ENCODE data around the gene ADK.

Gene ADK

DNA sequence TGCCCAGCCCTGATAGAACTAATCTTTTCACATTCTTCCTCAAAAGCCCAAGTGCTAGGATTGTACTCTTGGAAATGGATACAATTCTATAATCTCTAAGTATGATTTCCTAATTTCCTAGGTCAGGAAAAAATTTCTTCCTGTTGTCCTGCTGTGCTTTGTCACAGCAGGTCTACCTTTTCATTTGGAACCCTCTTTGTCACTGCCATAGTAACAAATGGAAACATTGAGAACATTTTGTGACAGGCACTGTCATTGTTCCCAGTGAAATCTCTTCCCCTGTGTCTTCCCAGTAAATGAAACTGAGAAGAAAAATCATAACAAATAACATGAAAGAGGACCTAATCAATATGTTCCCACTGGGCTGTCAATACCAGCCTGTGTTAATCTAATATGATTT lies 524.5 kb downstream of the ADK start:
- no peak for DNase-seq

DNA sequence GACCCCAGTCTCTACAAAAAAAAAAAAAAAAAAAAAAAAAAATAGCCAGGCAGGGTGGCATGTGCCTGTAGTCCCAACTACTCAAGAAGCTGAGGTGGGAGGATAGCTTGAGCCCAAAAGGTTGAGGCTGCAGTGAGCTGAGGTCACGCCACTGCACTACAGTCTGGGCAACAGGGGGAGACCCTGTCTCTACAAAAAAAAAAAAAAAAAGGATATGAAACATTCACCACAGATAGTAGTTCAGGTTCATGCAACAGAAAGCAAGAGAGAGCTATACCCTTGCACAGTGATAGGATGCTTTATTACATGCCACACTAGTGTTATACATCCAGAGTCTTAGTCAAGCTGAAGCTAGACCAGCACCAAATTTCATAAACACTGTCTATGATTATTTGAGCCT lies 526.9 kb downstream of the ADK start:
- no peak for DNase-seq

DNA sequence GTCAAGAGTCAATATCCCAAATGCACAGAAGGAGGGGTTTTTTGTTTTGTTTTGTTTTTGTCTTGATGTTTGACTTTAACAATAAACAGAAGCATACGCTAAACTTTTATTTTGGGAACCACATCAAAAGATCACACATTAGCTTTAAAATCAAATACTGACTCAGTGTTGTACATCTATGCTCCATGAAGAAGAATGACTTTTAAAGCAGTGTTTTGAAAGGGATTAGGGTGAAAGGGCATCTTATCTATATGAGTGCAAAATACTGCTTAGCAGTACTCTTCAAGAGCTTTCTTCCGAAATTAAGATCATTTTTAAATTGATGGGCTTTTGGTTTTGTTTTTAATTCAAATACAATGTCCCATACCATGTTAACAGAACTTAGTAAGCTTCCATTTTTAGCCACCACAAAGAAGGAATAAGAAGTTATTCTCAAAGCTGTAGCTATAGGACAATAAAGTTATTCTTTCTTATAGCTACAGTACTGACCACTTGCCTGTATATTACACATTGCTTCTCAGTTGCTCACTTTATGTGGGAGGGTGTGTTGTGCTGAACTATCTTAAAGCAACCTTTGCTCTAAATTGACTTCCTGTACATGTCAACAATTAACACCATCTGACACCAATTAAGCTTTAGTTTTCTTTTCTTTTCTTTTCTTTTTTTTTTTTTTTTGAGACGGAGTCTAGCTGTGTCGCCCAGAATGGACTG lies 531.1 kb downstream of the ADK start:
- DNase-seq: no peak

DNA sequence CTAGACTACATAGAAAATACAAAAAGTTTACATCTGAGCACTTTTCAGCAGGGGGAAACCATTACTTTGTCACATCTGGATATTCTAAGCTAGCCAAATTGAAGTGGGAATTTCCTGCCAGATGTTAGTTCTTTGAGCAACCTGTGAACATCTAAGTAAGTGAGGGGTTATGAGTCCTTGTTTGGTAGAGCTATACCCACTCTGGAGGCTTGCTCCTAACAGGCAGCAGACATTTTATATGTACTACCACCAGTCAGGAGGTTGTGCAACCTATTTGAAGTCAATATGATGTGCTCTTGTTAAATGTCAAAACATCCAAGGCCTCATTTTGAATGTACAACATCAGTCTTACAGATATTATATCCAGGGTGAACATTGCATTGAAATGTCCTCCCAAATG lies 532.0 kb downstream of the ADK start:
- no peak for DNase-seq

DNA sequence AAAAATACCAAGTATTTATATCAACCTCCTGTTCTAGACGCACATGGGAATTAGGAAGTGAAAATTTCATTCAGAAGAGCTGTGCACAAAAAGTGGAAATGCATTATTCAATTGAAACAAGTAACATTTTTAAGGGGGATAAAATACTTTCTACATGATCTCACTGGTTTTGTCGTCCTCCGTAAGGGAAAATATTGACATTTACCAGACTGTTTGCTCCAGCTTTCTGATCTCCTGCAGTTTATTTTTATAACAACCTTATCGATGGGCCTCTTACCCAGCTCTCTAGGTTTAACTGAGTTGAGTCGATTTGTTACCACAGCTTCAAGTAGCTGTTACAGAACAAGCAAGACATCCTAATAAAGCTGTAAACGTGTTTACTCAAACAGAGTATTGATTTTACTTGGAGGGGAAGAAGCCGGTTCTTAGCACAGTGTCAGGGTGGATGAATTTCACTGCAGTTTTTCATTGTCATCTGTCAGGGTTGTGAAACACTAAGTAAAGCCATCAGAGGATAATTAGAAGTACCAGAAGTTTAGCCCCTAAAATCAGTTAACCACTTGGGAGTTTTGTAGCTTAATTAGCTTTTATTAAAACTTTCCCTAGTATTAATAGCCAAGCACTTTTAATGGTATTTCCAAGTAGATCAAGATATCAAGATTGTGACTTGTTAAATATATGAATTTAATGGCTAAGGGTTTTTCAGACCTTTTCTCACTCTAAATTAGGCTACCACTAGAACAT lies 532.8 kb downstream of the ADK start:
- no peak for DNase-seq

DNA sequence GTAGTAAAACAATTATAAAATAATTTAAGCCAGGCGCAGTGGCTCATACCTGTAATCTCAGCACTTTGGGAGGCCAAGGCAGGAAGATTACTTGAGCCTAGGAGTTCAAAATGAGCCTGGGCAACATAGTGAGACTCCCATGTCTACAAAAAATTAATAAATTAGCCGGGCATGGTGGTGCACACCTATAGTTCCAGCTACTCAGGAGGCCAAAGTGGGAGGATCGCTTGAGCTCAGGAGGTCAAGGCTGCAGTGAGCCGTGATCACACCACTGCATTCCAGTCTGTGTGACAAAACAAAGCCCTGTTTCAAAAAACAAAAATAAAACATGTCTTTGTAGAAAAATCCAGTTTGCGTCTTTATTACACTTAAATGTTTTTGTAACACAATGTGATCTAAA lies 533.4 kb downstream of the ADK start:
- DNase-seq: no peak

DNA sequence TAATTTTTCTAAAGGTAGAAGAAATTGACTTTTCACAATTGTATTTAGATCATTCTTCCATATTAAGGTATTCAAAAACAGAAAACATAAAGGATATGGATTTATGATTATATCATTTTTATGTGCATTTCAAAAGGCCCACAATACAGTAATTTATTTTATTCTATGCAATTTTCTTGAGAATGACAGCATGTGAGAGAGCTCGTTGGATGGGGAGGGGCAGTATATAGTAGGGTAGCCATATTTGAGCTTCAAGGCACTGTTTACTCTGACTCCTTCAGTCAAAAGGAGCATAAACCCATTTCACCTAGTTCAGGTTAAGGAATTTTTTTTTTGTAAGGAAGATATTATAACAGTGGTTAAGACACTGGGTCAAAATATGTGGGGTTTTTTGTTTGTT lies 534.5 kb downstream of the ADK start:
- DNase-seq: no peak

DNA sequence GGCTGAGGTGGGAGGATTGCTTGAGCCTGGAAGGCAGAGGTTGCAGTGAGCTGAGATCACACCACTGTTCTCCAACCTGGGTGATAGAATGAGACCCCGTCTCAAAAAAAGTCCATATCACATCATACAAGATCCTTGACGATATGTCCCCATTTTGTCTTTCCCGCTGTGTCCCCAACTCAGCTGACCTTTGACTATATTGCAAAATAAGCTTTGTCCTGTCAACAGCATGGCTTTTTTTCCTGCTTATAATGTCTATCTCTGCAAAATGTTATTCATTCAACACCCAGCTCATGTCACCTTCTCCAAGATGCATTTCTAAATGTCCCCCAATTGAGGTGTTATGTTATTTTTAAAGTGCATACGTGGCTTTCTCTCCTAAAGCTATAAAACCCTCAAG lies 539.4 kb downstream of the ADK start:
- DNase-seq: no peak

DNA sequence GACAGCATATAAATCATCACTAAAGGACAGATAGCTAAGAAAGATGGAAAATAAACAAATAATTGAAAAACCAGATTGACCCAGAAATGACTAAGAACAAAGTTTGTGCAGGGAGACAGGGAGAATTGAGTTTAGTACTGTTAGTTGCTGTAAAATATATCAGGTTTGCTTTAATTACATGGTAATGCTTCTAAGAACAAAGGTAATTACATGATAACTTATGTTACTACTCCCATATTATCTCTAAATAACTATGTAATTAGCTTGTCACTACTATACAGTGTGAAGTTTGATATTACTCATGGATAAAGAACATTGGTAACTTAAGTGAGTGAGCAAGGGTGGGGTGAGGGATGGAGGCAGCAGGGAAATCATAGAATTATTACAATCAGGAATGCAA lies 540.1 kb downstream of the ADK start:
- DNase-seq: no peak

DNA sequence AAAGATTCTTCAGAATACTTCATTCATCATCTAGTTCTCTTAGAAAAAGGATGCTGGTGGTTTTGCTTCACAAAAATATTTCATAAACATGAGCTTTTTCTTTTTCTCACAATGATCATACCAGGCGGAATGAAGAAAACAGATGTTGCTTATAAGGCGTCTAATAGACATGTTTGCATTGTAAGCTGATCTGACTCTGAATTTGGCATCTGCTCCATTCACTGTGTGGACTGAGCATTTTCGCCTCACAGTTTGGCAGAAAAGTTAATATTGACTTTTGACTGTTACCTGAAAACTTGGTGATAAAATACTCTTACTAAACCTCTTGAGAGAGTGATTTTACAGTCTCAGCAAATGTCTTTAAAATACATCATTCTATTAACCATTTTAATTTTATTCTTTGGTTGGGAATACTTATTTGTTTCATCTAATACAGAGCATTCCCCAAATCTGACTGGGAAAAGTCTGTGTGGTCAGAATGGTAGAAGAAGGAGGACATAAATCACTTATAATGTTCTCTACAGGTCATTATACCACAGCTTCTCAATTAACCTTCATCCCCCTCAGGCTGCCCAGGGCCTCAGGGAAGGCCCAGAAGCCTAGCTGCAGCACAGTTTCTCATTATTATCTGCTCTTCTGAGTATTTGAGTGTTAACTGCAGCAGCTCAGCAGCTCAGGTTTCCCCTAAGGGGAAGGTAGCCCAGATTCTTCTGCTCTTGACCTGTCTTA lies 553.8 kb downstream of the ADK start:
- DNase-seq: peak; percentile 11

DNA sequence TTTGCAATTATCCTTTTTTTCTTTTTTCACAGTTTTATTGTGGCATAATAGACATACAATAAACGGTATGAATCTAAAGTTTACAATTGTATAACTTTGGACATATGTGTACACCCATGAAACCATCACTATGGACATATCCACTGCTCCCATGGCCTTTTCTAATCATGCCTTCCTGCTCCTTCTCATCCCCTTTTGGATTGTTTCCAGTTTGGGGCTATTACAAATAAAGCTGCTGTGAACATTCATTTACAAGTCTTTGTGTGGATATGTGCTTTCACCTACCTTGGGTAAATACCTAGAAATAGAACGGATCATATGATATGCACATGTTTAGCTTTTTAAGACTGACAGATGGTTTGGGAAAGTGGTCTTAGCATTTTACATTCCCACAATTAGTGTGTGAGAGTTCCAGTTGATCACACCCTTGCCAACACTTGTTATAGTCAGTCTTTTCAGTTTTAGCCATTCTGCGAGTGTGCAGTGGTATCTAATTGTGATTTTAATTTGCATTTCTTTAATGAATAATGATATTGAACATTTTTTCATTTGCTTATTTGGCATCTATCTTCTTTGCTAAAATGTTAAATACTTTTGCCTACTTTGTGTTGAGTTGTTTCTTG lies 554.4 kb downstream of the ADK start:
- no peak for DNase-seq

DNA sequence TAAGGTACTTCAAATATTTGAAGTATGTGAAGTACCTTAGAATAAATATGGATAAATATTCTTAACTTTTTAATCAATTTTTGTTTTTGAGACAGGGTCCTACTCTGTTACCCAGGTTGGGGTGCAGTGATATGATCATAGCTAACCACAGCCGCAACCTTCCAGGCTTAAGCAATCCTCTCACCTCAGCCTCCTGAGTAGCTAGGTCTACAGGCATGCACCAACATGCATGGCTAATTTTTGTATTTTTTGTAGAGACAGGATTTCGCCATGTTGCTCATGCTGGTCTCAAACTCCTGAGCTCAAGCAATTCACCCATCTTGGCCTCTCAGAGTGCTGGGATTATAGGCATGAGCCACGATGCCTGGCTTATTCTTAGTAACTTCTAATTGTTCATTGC lies 555.9 kb downstream of the ADK start:
- DNase-seq: no peak

DNA sequence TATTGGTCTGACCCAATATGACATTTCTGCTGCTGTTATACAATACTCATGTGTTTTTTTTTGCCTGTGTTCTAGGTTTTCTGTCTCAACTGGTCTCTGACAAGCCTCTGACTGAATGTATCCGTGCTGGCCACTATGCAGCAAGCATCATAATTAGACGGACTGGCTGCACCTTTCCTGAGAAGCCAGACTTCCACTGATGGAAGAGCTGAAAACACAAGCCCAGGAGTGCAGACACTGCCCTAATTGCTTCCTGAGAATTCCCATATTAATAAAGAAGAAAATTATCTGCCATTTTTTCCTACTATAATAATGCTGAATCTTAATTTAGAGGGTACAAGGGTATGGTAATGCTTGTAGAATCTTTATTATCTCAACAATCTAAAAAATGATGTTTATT lies 557.2 kb downstream of the ADK start:
- DNase-seq: no peak

DNA sequence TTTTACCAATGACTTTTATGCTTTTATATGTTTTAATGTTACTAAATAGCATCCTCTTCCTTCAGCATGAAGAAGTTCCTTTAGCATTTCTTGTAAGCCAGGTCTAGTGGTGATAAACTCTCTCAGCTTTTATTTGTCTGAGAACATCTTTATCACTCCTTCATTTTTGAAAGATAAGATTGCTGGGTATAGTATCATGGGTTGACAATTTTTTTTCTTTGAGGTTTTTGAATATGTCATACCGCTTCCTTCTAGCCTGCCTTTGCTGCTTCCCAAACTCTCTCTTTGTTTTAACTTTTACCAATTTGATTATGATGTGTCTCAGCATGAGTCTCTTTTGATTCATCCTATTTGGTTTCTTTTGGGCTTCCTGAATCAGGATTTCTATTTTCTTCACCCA lies 567.2 kb downstream of the ADK start:
- DNase-seq: no peak

DNA sequence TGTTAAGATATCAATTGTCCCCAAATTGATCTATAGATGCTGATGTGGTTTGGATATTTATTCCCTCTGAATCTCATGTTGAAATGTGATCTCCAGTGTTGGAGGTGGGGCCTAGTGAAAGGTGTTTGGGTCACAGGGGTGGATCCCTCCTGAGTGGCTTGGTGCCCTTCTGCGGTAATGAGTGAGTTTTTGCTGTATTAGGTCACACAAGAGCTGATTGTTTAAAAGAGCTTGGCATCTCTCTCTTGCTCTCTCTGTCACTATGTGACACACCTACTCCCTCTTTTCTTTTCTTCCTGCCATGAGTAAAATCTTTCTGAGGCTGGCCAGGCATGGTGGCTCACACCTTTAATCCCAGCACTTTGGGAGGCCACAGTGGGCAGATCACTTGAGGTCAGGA lies 577.2 kb downstream of the ADK start:
- DNase-seq: no peak

DNA sequence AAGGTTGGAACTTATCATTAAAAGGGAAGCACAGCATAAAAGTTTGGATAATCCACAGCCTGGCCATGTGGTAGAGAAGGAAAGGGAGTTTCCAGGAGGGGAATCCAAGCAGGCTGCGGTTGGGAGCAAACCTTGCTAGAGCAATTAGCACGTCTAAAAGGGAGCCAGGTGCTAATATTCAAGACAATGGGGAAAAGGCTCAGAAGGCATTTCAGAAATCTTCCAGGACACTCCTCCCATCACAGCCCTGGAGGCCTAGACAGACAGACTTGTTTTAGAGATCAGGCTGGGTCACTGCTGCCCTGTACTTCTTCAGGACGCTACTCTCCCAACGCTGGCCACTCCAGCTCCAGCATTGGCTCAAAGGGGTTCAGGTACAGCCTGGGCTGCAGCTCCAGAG lies 579.2 kb downstream of the ADK start:
- DNase-seq: no peak

DNA sequence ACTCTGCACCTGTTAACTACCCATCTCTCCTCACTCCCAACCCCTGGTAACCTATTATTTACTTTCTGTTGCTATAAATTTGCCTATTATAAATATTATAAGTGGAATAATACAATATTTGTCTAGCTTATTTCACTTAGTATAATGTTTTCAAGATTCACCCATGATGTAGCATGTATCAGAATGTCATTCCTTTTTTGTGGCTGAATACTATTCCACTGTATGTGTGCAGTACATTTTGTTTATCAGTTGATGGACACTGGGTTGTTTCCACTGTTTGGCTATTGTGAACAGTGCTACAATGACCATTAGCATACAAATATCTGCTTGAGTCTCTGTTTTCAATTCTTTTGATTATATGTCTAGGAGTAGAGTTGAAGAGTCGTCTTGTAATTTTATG lies 582.6 kb downstream of the ADK start:
- DNase-seq: no peak

DNA sequence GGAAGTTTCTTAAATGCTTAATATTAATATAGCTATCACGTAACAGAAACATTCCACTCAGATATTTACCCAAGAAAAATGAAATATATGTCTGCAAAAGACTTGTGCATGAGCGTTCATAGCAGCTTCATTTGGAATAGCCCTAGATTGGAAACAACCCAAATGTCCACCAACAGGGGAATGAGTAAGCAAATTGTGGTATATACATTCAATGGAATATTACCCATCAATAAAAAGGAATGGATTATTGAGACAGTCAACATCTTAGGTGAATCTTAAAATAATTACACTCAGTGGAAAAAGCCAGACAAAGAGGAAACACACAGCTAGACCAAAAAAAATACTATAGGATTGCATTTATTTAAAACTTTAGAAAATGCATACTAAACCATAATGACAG lies 585.0 kb downstream of the ADK start:
- no peak for DNase-seq

DNA sequence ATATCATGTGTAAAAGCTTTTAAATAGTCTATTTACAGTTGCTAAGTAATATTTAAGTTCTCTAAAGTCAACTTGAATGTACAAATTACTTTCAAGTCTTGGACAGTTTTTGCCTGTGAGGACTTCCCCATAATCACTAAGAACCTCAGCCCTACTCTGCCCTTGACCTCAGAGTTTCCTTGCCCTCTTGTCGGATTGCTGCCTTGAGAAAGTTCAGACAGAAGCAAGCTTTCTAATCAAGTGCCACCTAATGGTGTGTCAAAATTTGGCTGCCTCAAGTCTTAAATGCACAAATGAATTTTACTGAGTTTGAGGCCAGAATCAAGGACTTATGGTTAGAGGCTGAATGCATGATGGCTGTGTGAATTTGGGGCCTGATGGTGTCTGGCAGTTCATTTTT lies 587.0 kb downstream of the ADK start:
- no peak for DNase-seq

DNA sequence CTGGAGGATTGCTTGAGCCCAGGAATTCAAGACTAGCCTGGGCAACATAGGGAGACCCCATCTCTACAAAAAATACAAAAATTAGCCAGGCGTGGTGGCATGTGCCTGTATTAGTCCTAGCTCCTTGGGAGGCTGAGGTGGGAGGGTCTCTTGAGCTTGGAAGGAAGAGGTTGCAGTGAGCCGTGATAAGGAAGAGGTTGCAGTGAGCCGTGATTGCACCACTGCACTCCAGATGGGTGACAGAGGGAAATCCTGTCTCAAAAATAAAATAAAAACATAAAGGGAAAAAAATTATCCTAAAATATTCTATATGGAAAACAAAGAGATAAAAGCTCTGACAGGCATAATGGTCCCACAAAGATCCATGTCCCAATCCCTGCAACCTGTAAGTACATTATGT lies 587.5 kb downstream of the ADK start:
- no peak for DNase-seq

DNA sequence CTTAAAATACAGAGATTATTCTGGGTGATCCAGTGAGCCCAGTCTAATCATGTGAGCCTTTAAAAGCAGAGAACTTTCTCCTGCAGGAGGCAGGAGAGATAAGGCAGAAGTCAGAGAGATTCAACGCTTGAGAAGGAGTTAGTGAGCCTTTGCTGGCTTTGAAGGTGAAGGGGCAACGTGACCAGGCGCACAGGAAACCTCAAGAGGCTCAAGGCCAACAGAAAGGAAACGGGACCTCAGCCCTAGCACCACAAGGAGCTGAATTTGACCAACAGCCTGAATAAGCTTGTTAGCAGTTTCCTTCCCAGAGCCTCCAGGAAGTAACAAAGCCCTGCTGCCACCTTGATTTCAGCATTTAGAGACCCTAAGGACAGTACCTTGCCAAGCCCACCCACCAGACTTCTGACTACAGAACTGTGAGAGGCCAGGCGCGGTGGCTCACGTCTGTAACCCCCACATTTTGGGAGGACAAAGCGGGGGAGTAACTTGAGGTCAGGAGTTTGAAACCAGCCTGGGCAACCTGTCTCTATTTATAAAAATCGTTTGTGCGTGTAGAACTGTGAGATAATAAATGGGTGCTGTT lies 588.1 kb downstream of the ADK start:
- DNase-seq: peak; percentile 14

DNA sequence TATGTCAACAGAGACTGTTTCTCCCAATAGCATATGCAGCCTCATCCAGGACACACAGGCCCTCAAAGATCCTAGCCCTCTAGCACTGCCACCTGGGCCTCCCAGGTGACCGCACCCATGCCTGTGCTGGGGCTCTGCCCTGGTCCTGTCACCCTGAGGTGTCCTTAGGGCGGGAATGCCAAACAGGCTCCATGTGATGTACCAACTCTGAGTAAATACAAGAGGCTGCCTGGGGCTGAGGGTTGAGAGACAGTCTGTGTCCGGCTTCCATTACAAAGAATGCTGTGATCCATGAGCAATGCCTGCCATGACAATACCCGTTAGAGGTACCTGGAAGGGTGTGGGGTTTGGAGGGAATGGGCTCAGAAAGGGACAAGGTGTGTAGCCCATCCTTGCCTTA lies 592.4 kb downstream of the ADK start:
- no peak for DNase-seq

DNA sequence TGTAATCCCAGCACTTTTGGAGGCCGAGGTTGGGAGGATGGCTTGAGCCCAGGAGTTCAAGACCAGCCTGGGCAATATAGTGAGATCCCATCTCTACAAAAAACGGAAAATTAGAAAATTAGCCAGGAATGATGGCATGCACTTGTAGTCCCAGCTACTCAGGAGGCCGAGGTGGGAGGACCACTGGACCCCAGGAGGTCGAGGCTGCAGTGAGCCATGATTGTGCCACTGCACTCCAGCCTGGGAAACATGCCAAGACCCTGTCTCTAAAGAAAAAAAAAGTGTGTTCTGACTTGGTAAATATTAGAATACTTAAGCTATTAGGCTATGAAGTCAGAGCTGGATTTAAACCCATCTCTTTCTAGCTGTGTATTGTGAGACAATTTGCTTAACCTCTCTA lies 594.4 kb downstream of the ADK start:
- DNase-seq: no peak

All from right kidney (tissue), 1 donor.